ENCODE data around the gene MPC2. TPM values are rescaled to one million over a fixed set of nuclear protein-coding genes. Genes with fewer than 3 reads are reported as not detected.
A peak's percentile ranks its signal among the peaks of the same experiment; 100 is the strongest.

The MPC2 gene
- 17.7 TPM for total RNA-seq

GRCh38 chr1:167936930-167937708, at the start of gene MPC2:
Gene MPC2 (minus strand): TSS chr1:167937072. CDS start chr1:167935841, 1,231 bp downstream.
- TF ChIP-seq POLR2A (IDR thresholded peaks at IDR 0.05) (peak in 1 of 2 donors; percentile 16), CTCF (IDR thresholded peaks at IDR 0.05) (no peak), POLR2AphosphoS5 (IDR thresholded peaks at IDR 0.05; ENCODE audit: insufficient read depth in 1 of 2, low read depth in 1 of 2) (peak in 1 of 2 donors; percentile 63)
- H3K27me3 ChIP-seq, result no peaks in the 10 kb centered on the region
- intact Hi-C loops (cut with DNase I), result no loop called here
- peak within 1 kb of the TSS; percentile 97 for H3K27ac ChIP-seq
- DNase-seq (ENCODE audit: extremely low spot score in 2 of 2), result peak in 1 of 2 donors; percentile 89
- H3K4me1 ChIP-seq, result peaks cover 43% of the 10 kb centered on the region
- H3K4me3 ChIP-seq, result peak within 1 kb of the TSS; percentile 90 to 93
- H3K9me3 ChIP-seq, result no peaks in the 10 kb centered on the region
- no peaks in the 10 kb centered on the region for H3K36me3 ChIP-seq

- TF ChIP-seq POLR2AphosphoS5 (IDR thresholded peaks at IDR 0.05; ENCODE audit: insufficient read depth in 1 of 2, low read depth in 1 of 2), result no peak
- TF ChIP-seq CTCF (IDR thresholded peaks at IDR 0.05), result no peak
- TF ChIP-seq POLR2A (IDR thresholded peaks at IDR 0.05), result no peak
- Histone ChIP-seq H3K27ac (no peak overlapping the region), H3K4me1 (no peaks in the 10 kb centered on the region), H3K27me3 (no peaks in the 10 kb centered on the region), H3K9me3 (no peaks in the 10 kb centered on the region), H3K36me3 (no peaks in the 10 kb centered on the region), H3K4me3 (no peak overlapping the region)
- no peak for DNase-seq (ENCODE audit: extremely low spot score in 2 of 2)
- intact Hi-C loops (cut with DNase I), result no loop called here
These were observed 48.1 kb upstream of the MPC2 start for GRCh38 chr1:167984886-167985489.

DNA sequence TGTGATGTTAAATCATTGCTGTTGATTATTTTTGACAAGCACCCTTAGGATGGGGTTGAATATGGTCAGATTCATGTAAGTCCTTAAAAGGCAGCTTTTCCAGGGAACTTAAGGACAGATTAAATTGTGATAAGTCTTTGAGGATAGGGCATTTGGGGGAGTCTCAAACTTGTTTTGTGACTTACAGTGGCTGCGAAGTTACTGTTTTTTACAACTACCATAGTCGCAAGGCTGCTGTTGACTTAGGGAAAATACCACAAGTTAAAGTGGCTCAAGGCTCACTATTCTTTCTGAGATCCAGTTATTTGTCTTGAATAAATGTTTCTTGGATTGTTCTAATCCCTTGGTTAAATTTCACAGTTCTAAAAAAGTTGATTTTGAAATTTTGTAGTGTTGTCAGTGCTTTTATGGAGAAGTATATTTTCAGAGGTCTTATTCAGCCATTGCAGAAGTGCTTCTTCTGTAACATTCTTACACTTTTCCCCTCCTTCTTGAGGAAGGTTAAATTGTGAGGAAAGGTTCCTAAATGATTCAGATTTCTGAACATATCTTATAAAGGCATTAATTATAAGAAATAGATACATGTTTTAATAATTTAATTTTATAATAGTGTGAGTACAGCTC, 47.0 kb upstream of the MPC2 start:
- Histone ChIP-seq H3K4me1 (no peaks in the 10 kb centered on the region), H3K4me3 (no peak overlapping the region), H3K9me3 (no peaks in the 10 kb centered on the region), H3K27me3 (no peaks in the 10 kb centered on the region), H3K27ac (no peak overlapping the region), H3K36me3 (no peaks in the 10 kb centered on the region)
- DNase-seq (ENCODE audit: extremely low spot score in 2 of 2), result no peak
- TF ChIP-seq POLR2AphosphoS5 (IDR thresholded peaks at IDR 0.05; ENCODE audit: insufficient read depth in 1 of 2, low read depth in 1 of 2) (no peak), POLR2A (IDR thresholded peaks at IDR 0.05) (no peak), CTCF (IDR thresholded peaks at IDR 0.05) (no peak)
- intact Hi-C loops (cut with DNase I), result no loop called here

GRCh38 chr1:167981933-167982332, 45.1 kb upstream of the MPC2 start:
- intact Hi-C loops (cut with DNase I), result no loop called here

More at GRCh38 chr1:167981933-167982332, 45.1 kb upstream of the MPC2 start:
- peaks cover 0 to 5% of the 10 kb centered on the region in 2 donors for H3K36me3 ChIP-seq
- no peak for DNase-seq (ENCODE audit: extremely low spot score in 2 of 2)
- H3K27ac ChIP-seq, result no peak overlapping the region
- H3K4me3 ChIP-seq, result no peak overlapping the region
- no peak for TF ChIP-seq POLR2A (IDR thresholded peaks at IDR 0.05)
- no peak for TF ChIP-seq POLR2AphosphoS5 (IDR thresholded peaks at IDR 0.05; ENCODE audit: insufficient read depth in 1 of 2, low read depth in 1 of 2)
- TF ChIP-seq CTCF (IDR thresholded peaks at IDR 0.05), result no peak
- no peaks in the 10 kb centered on the region for H3K27me3 ChIP-seq
- H3K4me1 ChIP-seq, result no peaks in the 10 kb centered on the region
- H3K9me3 ChIP-seq, result no peaks in the 10 kb centered on the region

Data from vagina (tissue), 2 donors.